ENCODE measurements around the gene LAT. TPM values are rescaled to one million over a fixed set of nuclear protein-coding genes. Genes with fewer than 3 reads are reported as not detected.

Gene LAT
- total and polyA plus RNA-seq, 2 of the 13 experiments (the other 11 are each of a cell fraction or from before 2014, with no cell fraction given): 2.0 to 3.0 TPM

DNA sequence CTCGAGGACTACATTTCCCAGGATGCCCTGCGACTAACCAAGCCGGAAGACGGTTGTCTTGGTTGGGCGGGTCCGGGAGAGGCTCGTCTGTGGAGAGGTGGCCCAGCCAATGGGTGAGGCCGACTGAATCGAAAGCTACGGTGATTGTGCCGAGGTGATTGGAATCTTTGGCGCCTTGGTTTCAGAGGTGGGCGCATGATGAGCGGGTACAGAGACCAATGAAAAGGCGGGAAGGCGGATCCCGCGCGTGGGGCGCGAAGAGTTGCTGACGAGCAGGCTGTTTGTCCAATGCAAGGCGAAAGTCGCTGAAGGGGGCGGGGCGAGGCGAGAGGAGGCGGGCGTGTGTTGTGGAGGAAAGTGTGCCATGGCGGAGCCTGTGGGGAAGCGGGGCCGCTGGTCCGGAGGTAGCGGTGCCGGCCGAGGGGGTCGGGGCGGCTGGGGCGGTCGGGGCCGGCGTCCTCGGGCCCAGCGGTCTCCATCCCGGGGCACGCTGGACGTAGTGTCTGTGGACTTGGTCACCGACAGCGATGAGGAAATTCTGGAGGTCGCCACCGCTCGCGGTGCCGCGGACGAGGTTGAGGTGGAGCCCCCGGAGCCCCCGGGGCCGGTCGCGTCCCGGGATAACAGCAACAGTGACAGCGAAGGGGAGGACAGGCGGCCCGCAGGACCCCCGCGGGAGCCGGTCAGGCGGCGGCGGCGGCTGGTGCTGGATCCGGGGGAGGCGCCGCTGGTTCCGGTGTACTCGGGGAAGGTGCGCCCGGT, 34.0 kb upstream of the LAT start, which contains the start of gene NFATC2IP (continued):
- TF ChIP-seq, protein P1, sequence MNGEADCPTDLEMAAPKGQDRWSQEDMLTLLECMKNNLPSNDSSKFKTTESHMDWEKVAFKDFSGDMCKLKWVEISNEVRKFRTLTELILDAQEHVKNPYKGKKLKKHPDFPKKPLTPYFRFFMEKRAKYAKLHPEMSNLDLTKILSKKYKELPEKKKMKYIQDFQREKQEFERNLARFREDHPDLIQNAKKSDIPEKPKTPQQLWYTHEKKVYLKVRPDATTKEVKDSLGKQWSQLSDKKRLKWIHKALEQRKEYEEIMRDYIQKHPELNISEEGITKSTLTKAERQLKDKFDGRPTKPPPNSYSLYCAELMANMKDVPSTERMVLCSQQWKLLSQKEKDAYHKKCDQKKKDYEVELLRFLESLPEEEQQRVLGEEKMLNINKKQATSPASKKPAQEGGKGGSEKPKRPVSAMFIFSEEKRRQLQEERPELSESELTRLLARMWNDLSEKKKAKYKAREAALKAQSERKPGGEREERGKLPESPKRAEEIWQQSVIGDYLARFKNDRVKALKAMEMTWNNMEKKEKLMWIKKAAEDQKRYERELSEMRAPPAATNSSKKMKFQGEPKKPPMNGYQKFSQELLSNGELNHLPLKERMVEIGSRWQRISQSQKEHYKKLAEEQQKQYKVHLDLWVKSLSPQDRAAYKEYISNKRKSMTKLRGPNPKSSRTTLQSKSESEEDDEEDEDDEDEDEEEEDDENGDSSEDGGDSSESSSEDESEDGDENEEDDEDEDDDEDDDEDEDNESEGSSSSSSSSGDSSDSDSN (CRISPR knock-in tag; IDR thresholded peaks at IDR 0.05): peak; percentile 83
- TF ChIP-seq, protein P2, sequence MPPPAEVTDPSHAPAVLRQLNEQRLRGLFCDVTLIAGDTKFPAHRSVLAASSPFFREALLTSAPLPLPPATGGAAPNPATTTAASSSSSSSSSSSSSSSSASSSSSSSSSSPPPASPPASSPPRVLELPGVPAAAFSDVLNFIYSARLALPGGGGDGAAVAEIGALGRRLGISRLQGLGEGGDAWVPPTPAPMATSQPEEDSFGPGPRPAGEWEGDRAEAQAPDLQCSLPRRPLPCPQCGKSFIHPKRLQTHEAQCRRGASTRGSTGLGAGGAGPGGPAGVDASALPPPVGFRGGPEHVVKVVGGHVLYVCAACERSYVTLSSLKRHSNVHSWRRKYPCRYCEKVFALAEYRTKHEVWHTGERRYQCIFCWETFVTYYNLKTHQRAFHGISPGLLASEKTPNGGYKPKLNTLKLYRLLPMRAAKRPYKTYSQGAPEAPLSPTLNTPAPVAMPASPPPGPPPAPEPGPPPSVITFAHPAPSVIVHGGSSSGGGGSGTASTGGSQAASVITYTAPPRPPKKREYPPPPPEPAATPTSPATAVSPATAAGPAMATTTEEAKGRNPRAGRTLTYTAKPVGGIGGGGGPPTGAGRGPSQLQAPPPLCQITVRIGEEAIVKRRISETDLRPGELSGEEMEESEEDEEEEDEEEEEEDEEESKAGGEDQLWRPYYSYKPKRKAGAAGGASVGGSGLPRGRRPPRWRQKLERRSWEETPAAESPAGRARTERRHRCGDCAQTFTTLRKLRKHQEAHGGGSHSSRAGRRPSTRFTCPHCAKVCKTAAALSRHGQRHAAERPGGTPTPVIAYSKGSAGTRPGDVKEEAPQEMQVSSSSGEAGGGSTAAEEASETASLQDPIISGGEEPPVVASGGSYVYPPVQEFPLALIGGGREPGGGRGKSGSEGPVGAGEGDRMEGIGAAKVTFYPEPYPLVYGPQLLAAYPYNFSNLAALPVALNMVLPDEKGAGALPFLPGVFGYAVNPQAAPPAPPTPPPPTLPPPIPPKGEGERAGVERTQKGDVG (CRISPR knock-in tag; IDR thresholded peaks at IDR 0.05; ENCODE audit: borderline replicate concordance): no peak
- TF ChIP-seq RARG (CRISPR knock-in tag; IDR thresholded peaks at IDR 0.05; ENCODE audit: low read depth): no peak; the same call in 1 of the 2 replicates
- TF ChIP-seq ZNF292 (CRISPR knock-in tag; IDR thresholded peaks at IDR 0.05; ENCODE audit: borderline replicate concordance, low read depth): no peak
- no peak for TF ChIP-seq CEBPG (CRISPR knock-in tag; IDR thresholded peaks at IDR 0.05)
- no peak for TF ChIP-seq PHF5A (CRISPR knock-in tag; IDR thresholded peaks at IDR 0.05; ENCODE audit: low read depth, unreplicated experiment)
- TF ChIP-seq, protein P3, sequence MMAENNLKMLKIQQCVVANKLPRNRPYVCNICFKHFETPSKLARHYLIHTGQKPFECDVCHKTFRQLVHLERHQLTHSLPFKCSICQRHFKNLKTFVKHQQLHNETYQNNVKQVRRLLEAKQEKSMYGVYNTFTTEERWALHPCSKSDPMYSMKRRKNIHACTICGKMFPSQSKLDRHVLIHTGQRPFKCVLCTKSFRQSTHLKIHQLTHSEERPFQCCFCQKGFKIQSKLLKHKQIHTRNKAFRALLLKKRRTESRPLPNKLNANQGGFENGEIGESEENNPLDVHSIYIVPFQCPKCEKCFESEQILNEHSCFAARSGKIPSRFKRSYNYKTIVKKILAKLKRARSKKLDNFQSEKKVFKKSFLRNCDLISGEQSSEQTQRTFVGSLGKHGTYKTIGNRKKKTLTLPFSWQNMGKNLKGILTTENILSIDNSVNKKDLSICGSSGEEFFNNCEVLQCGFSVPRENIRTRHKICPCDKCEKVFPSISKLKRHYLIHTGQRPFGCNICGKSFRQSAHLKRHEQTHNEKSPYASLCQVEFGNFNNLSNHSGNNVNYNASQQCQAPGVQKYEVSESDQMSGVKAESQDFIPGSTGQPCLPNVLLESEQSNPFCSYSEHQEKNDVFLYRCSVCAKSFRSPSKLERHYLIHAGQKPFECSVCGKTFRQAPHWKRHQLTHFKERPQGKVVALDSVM (CRISPR knock-in tag; IDR thresholded peaks at IDR 0.05): peak; percentile 53; the same call in 1 of the 2 replicates
- no peak for TF ChIP-seq TEAD2 (CRISPR knock-in tag; IDR thresholded peaks at IDR 0.05)
- TF ChIP-seq IKZF1 (IDR thresholded peaks at IDR 0.05): no peak
- peak; percentile 73; the same call in 1 of the 2 replicates for TF ChIP-seq PAWR (CRISPR knock-in tag; IDR thresholded peaks at IDR 0.05; ENCODE audit: borderline replicate concordance)
- TF ChIP-seq ZNF530 (CRISPR knock-in tag; IDR thresholded peaks at IDR 0.05; ENCODE audit: low read depth): no peak
- TF ChIP-seq ZNF713 (CRISPR knock-in tag; IDR thresholded peaks at IDR 0.05): no peak
- no peak; the same call in 1 of the 2 replicates for TF ChIP-seq ZBTB7B (CRISPR knock-in tag; IDR thresholded peaks at IDR 0.05)
- no peak for TF ChIP-seq ZNF775 (CRISPR knock-in tag; IDR thresholded peaks at IDR 0.05; ENCODE audit: borderline replicate concordance)
- TF ChIP-seq NR1H2 (CRISPR knock-in tag; IDR thresholded peaks at IDR 0.05; ENCODE audit: borderline replicate concordance, low read depth): 0 out of 2 replicates have a peak, but pooled peaks have one; percentile 20
- TF ChIP-seq ZNF225 (CRISPR knock-in tag; IDR thresholded peaks at IDR 0.05): no peak
- TF ChIP-seq ZSCAN20 (CRISPR knock-in tag; IDR thresholded peaks at IDR 0.05; ENCODE audit: borderline replicate concordance): peak; percentile 65; the same call in 1 of the 2 replicates
- TF ChIP-seq ZNF350 (CRISPR knock-in tag; IDR thresholded peaks at IDR 0.05; ENCODE audit: borderline replicate concordance, low read depth): peak; percentile 60; the same call in 1 of the 2 replicates
- TF ChIP-seq, protein P4, sequence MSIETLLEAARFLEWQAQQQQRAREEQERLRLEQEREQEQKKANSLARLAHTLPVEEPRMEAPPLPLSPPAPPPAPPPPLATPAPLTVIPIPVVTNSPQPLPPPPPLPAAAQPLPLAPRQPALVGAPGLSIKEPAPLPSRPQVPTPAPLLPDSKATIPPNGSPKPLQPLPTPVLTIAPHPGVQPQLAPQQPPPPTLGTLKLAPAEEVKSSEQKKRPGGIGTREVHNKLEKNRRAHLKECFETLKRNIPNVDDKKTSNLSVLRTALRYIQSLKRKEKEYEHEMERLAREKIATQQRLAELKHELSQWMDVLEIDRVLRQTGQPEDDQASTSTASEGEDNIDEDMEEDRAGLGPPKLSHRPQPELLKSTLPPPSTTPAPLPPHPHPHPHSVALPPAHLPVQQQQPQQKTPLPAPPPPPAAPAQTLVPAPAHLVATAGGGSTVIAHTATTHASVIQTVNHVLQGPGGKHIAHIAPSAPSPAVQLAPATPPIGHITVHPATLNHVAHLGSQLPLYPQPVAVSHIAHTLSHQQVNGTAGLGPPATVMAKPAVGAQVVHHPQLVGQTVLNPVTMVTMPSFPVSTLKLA (IDR thresholded peaks at IDR 0.05): peak; percentile 80
- no peak for TF ChIP-seq MIER2 (CRISPR knock-in tag; IDR thresholded peaks at IDR 0.05)
- TF ChIP-seq NFRKB (IDR thresholded peaks at IDR 0.05): no peak

Measured in HepG2 (cell line).